Stomach (tissue), 4 donors: Measurements from ENCODE around the gene INPP5A.

ENCODE experiments used
- CTCF ChIP-seq, 7 experiments: fragments of 450-650 bp in 4 of 7; fragments of 200-600 bp in 3 of 7; sonication (generic) in 3 of 7; IDR thresholded peaks; one replicate each; pipeline ENCODE4 v1.5.1; 2016 to 2019; ENCODE audit warnings: antibody characterized with exemption in 7 of 7, control low read depth in 2 of 7, mild to moderate bottlenecking in 1 of 7
- POLR2A ChIP-seq, 4 donors: fragments of 450-650 bp; IDR thresholded peaks; one replicate each; pipeline ENCODE4 v1.6.1; 2016; ENCODE audit warnings: antibody characterized with exemption in 4 of 4, control low read depth in 2 of 4, mild to moderate bottlenecking in 1 of 4, moderate library complexity in 1 of 4
- POLR2AphosphoS5 ChIP-seq, 3 donors: sonication (generic); formaldehyde crosslinking; IDR thresholded peaks; one replicate each; pipeline ENCODE4 v1.6.1; 2016; ENCODE audit warnings: antibody characterized with exemption in 3 of 3

- TF ChIP-seq CTCF (IDR thresholded peaks at IDR 0.05) (no peak), POLR2A (IDR thresholded peaks at IDR 0.05) (no peak), POLR2AphosphoS5 (IDR thresholded peaks at IDR 0.05) (no peak)
Observed at GRCh38 chr10:132677473-132678227, 140.1 kb downstream of the INPP5A start.
